ENCODE data around the gene BEAN1. TPM values are rescaled to one million over a fixed set of nuclear protein-coding genes. Genes with fewer than 3 reads are reported as not detected.

The BEAN1 gene
- total and polyA plus RNA-seq, 2 experiments from 2014 or later = 0.07 to 0.10 TPM

GRCh38 chr16:66513111-66513723 is 86.1 kb downstream of the BEAN1 start:
- H3K79me2 ChIP-seq (replicated peaks; ENCODE audit: insufficient read depth) = no peaks in the 10 kb centered on the region
- H3K9me2 ChIP-seq (ENCODE audit: insufficient read depth) = no peaks in the 10 kb centered on the region
- H3K4me2 ChIP-seq = no peak overlapping the region
- Mint-ChIP-seq H3K4me3 (no peak overlapping the region), H3K27me3 (ENCODE audit: insufficient read depth, low read depth, poor library complexity) (peaks cover 5% of the 10 kb centered on the region), H3K36me3 (ENCODE audit: low read depth) (peaks cover 21% of the 10 kb centered on the region), H3K9me3 (no peaks in the 10 kb centered on the region; the same call in 2 of the 3 replicates), H3K27ac (peak overlapping the region; percentile 15; the same call in 1 of the 2 replicates), H3K4me1 (peaks cover 46% of the 10 kb centered on the region)
- no peak overlapping the region for H3K4me3 ChIP-seq
- no peak for ATAC-seq
- no peaks in the 10 kb centered on the region for H3K27me3 ChIP-seq (ENCODE audit: insufficient read depth)
- H3K27ac ChIP-seq (ENCODE audit: low read depth) = no peak overlapping the region
- peaks cover 14% of the 10 kb centered on the region for H3K4me1 ChIP-seq (ENCODE audit: insufficient read depth)
- no peak overlapping the region for H2AFZ ChIP-seq
- H4K20me1 ChIP-seq (replicated peaks; ENCODE audit: insufficient read depth) = no peaks in the 10 kb centered on the region
- DNase-seq (ENCODE audit: low spot score) = no peak
- H3F3A ChIP-seq (replicated peaks; ENCODE audit: low read depth) = no peaks in the 10 kb centered on the region
- TF ChIP-seq ZNF114 (CRISPR knock-in tag; IDR thresholded peaks at IDR 0.05) (no peak), NANOG (IDR thresholded peaks at IDR 0.05; ENCODE audit: borderline replicate concordance) (no peak), EZH2phosphoT487 (IDR thresholded peaks at IDR 0.05; ENCODE audit: unreplicated experiment) (no peak), CREB1 (CRISPR knock-in tag; IDR thresholded peaks at IDR 0.05; ENCODE audit: low read depth) (no peak), ZNF331 (CRISPR knock-in tag; IDR thresholded peaks at IDR 0.05; ENCODE audit: low read depth) (no peak), EZH2 (IDR thresholded peaks at IDR 0.05; ENCODE audit: low read depth, unreplicated experiment) (no peak), STAT1 (IDR thresholded peaks at IDR 0.05; ENCODE audit: unreplicated experiment) (no peak), CTCF (conservative IDR thresholded peaks at IDR 0.05; ENCODE audit: low read depth in 2 of 2) (no peak), REST (IDR thresholded peaks at IDR 0.05; ENCODE audit: unreplicated experiment) (no peak), POLR2AphosphoS5 (IDR thresholded peaks at IDR 0.05; ENCODE audit: low read depth) (no peak), JUNB (IDR thresholded peaks at IDR 0.05; ENCODE audit: unreplicated experiment) (no peak), ETS1 (IDR thresholded peaks at IDR 0.05) (no peak)
- TF ChIP-seq, protein P1, sequence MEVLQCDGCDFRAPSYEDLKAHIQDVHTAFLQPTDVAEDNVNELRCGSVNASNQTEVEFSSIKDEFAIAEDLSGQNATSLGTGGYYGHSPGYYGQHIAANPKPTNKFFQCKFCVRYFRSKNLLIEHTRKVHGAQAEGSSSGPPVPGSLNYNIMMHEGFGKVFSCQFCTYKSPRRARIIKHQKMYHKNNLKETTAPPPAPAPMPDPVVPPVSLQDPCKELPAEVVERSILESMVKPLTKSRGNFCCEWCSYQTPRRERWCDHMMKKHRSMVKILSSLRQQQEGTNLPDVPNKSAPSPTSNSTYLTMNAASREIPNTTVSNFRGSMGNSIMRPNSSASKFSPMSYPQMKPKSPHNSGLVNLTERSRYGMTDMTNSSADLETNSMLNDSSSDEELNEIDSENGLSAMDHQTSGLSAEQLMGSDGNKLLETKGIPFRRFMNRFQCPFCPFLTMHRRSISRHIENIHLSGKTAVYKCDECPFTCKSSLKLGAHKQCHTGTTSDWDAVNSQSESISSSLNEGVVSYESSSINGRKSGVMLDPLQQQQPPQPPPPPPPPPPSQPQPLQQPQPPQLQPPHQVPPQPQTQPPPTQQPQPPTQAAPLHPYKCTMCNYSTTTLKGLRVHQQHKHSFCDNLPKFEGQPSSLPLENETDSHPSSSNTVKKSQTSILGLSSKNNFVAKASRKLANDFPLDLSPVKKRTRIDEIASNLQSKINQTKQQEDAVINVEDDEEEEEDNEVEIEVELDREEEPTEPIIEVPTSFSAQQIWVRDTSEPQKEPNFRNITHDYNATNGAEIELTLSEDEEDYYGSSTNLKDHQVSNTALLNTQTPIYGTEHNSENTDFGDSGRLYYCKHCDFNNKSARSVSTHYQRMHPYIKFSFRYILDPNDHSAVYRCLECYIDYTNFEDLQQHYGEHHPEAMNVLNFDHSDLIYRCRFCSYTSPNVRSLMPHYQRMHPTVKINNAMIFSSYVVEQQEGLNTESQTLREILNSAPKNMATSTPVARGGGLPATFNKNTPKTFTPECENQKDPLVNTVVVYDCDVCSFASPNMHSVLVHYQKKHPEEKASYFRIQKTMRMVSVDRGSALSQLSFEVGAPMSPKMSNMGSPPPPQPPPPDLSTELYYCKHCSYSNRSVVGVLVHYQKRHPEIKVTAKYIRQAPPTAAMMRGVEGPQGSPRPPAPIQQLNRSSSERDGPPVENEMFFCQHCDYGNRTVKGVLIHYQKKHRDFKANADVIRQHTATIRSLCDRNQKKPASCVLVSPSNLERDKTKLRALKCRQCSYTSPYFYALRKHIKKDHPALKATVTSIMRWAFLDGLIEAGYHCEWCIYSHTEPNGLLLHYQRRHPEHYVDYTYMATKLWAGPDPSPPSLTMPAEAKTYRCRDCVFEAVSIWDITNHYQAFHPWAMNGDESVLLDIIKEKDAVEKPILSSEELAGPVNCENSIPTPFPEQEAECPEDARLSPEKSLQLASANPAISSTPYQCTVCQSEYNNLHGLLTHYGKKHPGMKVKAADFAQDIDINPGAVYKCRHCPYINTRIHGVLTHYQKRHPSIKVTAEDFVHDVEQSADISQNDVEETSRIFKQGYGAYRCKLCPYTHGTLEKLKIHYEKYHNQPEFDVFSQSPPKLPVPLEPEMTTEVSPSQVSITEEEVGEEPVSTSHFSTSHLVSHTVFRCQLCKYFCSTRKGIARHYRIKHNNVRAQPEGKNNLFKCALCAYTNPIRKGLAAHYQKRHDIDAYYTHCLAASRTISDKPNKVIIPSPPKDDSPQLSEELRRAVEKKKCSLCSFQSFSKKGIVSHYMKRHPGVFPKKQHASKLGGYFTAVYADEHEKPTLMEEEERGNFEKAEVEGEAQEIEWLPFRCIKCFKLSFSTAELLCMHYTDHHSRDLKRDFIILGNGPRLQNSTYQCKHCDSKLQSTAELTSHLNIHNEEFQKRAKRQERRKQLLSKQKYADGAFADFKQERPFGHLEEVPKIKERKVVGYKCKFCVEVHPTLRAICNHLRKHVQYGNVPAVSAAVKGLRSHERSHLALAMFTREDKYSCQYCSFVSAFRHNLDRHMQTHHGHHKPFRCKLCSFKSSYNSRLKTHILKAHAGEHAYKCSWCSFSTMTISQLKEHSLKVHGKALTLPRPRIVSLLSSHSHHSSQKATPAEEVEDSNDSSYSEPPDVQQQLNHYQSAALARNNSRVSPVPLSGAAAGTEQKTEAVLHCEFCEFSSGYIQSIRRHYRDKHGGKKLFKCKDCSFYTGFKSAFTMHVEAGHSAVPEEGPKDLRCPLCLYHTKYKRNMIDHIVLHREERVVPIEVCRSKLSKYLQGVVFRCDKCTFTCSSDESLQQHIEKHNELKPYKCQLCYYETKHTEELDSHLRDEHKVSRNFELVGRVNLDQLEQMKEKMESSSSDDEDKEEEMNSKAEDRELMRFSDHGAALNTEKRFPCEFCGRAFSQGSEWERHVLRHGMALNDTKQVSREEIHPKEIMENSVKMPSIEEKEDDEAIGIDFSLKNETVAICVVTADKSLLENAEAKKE (CRISPR knock-in tag; IDR thresholded peaks at IDR 0.05) = no peak
- no peaks in the 10 kb centered on the region for H3K36me3 ChIP-seq (ENCODE audit: insufficient read depth)

All from GM23338 (cell line).